NT2/D1 (cell line): ENCODE measurements around the gene KIF12.

Experiments used
- SUZ12 ChIP-seq: IDR thresholded peaks from 2 replicates; pipeline ENCODE4 v1.6.1; 2011; ENCODE audit not compliant: insufficient read length, insufficient read depth; ENCODE audit errors: extremely low read depth
- YY1 ChIP-seq: IDR thresholded peaks from 2 replicates; pipeline ENCODE4 v1.6.1; 2011; ENCODE audit not compliant: insufficient read length, insufficient read depth

- TF ChIP-seq SUZ12 = no peak
- TF ChIP-seq YY1 = no peak
These were observed 17.6 kb downstream of the KIF12 start for GRCh38 chr9:114081441-114082016.
